A549 (cell line): Measurements from ENCODE around the gene FOXQ1. TPM values are rescaled to one million over a fixed set of nuclear protein-coding genes. Genes with fewer than 3 reads are reported as not detected.
A peak's percentile ranks its signal among the peaks of the same experiment; 100 is the strongest.

ENCODE experiments used
- ATAC-seq, 2 experiments: fragments of 200-7000 bp in 1 of 2; fragments of >200 bp in 1 of 2; cut with Nextera tagmentation in 1 of 2; cut with Tn5 transposase in 1 of 2; 3 replicates each; pipeline versions ENCODE4 v1.8.0 to v1.9.1; 2018 to 2020; ENCODE audit warnings: mild to moderate bottlenecking in 1 of 2, moderate library complexity in 1 of 2
- CTCF ChIA-PET: fragments of 300-600 bp; sonication (Branson Sonifier 250); formaldehyde crosslinking; extraction: SDS; loops from one replicate; lab custom pipeline; 2021; ENCODE audit warnings: antibody characterized with exemption, inconsistent platforms; lab: Yijun Ruan, JAX
- POLR2A ChIA-PET: fragments of 350-600 bp; formaldehyde crosslinking; extraction: SDS; loops from one replicate; lab custom pipeline; 2021; ENCODE audit warnings: antibody characterized with exemption, inconsistent platforms; lab: Yijun Ruan, JAX
- DNase-seq, 2 experiments: peaks; one replicate each; pipeline versions ENCODE4 v3.0.0 to v3.0.0-alpha.2; 2011 to 2016; ENCODE audit warnings: low read depth in 1 of 2, low spot score in 1 of 2
- FAIRE-seq: peaks from 2 replicates; lab custom pipeline; 2011; peaks lifted over from hg19 to GRCh38; lab: Jason Lieb, UNC
- H3K27ac ChIP-seq, 2 experiments: fragments of >200 bp; sonication (Bioruptor Twin); formaldehyde crosslinking; 3 replicates each; pipeline ENCODE4 v1.5.1; 2016 to 2017
- H3K4me1 ChIP-seq: fragments of >200 bp; sonication (Bioruptor Twin); formaldehyde crosslinking; 3 replicates; pipeline ENCODE4 v1.6.1; 2016
- H3K4me2 ChIP-seq: fragments of >200 bp; sonication (Bioruptor Twin); formaldehyde crosslinking; 3 replicates; pipeline ENCODE4 v1.6.1; 2016
- H3K4me3 ChIP-seq: fragments of >200 bp; sonication (Bioruptor Twin); formaldehyde crosslinking; 3 replicates; pipeline ENCODE4 v1.5.1; 2016
- H3K9me3 ChIP-seq: fragments of >200 bp; sonication (Bioruptor Twin); formaldehyde crosslinking; 3 replicates; pipeline ENCODE4 v1.6.1; 2016
- BHLHE40 ChIP-seq: IDR thresholded peaks from 2 replicates; pipeline ENCODE4 v1.6.1; 2012; ENCODE audit warnings: low read depth, low read length, inconsistent platforms
- CHD2 ChIP-seq: fragments of 150-350 bp; IDR thresholded peaks from 2 replicates; pipeline ENCODE4 v1.6.1; 2014; ENCODE audit warnings: low read length; ENCODE audit not compliant: partially characterized antibody
- EHMT2 ChIP-seq: fragments of 200-600 bp; sonication (generic); IDR thresholded peaks from 2 replicates; pipeline ENCODE4 v1.6.1; 2016; ENCODE audit warnings: antibody characterized with exemption, low read depth, mild to moderate bottlenecking, moderate library complexity
- EP300 ChIP-seq, 2 experiments: fragments of >200 bp; sonication (Bioruptor Twin); formaldehyde crosslinking; IDR thresholded peaks; 2 replicates in 1 of 2; 3 replicates in 1 of 2; pipeline ENCODE4 v1.6.1; 2016 to 2017
- HOXA7 ChIP-seq: fragments of 250-450 bp; sonication (Bioruptor Pico); IDR thresholded peaks from 2 replicates; pipeline ENCODE4 v1.5.0; 2020; ENCODE audit warnings: mild to moderate bottlenecking, moderate library complexity
- MYC ChIP-seq: IDR thresholded peaks from 2 replicates; pipeline ENCODE4 v1.6.1; 2012; ENCODE audit warnings: mild to moderate bottlenecking, inconsistent platforms, low read length, improper control_type of control experiment, borderline replicate concordance
- NFE2L2 ChIP-seq: fragments of 150-350 bp; conservative IDR thresholded peaks from 2 replicates; pipeline ENCODE4 v1.6.1; 2014; ENCODE audit warnings: low read length
- PHF8 ChIP-seq: fragments of 200-600 bp; sonication (generic); IDR thresholded peaks from 2 replicates; pipeline ENCODE4 v1.6.1; 2016; ENCODE audit warnings: low read depth, mild to moderate bottlenecking, antibody characterized with exemption, moderate library complexity, borderline replicate concordance
- POLR2AphosphoS2 ChIP-seq: conservative IDR thresholded peaks from 2 replicates; pipeline ENCODE4 v1.6.1; 2012; ENCODE audit warnings: low read length, improper control_type of control experiment, inconsistent platforms
- RAD21 ChIP-seq, 2 experiments: fragments of >200 bp in 1 of 2; sonication (Bioruptor Twin) in 1 of 2; formaldehyde crosslinking in 1 of 2; IDR thresholded peaks in 1 of 2; conservative IDR thresholded peaks in 1 of 2; 2 replicates in 1 of 2; 3 replicates in 1 of 2; pipeline ENCODE4 v1.6.1; 2012 to 2018; ENCODE audit warnings: inconsistent platforms in 1 of 2
- RCOR1 ChIP-seq: fragments of 150-350 bp; IDR thresholded peaks from 2 replicates; pipeline ENCODE4 v1.6.1; 2014; ENCODE audit warnings: antibody characterized with exemption, low read length, low read depth
- SMC3 ChIP-seq: fragments of >200 bp; sonication (Bioruptor Twin); formaldehyde crosslinking; IDR thresholded peaks from 3 replicates; pipeline ENCODE4 v1.6.1; 2018; ENCODE audit warnings: inconsistent platforms
- WGBS: methylation state at CpG from one replicate; pipeline ENCODE4 v1.1.6; 2017; ENCODE audit errors: missing lambda C conversion rate; 5-methylcytosine and 5-hydroxymethylcytosine counted together
- polyA plus RNA-seq, 4 experiments: library from polyadenylated mRNA; depleted of rRNA in 3 of 4; stranded (reverse); fragments of >200 nt; fragmentation: RNase III in 1 of 4; extraction: RNeasy Plus Mini Kit Qiagen cat#74134 plus additional on column Dnase treatment in 1 of 4; gene quantifications; 2 replicates in 3 of 4; 3 replicates in 1 of 4; pipeline ENCODE4 v1.2.3, GENCODE V29; 2011 to 2017
- TF ChIP-seq, protein P1 (sequence below): IDR thresholded peaks from 2 replicates; pipeline ENCODE4 v1.6.1; 2012
- TF ChIP-seq, protein P2 (sequence below): fragments of >200 bp; sonication (Bioruptor Twin); formaldehyde crosslinking; IDR thresholded peaks from 3 replicates; pipeline ENCODE4 v1.5.1; 2016
- TF ChIP-seq, protein P3 (sequence below): IDR thresholded peaks from 2 replicates; pipeline ENCODE4 v1.6.1; 2012; ENCODE audit warnings: low read depth, borderline replicate concordance

The FOXQ1 gene
- polyA plus RNA-seq, 2 of the 4 experiments (the other 2 are of a cell fraction), result 3.5 to 3.6 TPM

DNA sequence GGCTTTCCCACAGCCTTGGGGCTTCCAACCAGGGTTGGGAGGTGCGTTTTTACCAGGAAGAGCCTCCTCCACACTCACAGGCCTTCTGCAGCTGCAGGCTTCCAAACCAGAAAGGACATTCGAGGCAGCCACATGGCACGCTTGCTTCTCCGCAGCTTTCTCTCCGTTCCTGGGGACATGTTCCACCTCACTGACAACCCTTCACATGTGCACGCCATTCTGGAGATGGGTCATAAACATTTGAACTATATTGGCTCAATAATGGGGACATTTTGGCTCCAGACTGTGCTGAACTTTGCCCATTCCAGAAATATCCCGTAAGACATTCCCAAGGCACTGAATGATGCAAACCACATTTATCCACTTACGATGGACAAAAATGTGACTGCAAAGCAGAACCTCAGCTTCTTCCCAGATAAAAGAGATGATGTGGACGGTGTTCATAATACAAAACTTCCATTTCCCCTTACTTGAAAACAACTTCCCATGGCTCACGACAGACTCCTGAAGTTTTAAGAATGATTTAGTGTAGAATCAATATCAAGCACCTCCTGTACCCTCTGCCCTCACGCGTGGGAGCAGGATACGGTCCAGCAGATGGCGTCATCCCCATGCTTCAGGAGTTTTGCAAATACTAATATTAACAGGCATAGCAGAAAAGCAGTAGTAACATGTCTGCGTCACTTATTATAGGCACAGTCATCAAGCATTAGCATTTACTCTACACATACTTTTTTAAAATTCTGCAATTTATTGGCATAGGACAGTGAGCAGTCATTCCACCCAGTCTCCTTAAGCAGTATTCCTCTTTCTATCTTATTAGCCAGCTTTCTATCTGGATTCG is 52.1 kb downstream of the FOXQ1 start:
- peak in 1 of 2 experiments; percentile 61; a peak in 3 of 6 replicates for ATAC-seq
- Histone ChIP-seq H3K27ac (no peak overlapping the region), H3K9me3 (no peaks in the 10 kb centered on the region), H3K4me3 (no peak overlapping the region), H3K4me1 (peaks cover 6% of the 10 kb centered on the region; the same call in 1 of the 3 replicates), H3K4me2 (no peak overlapping the region)
- DNase-seq, result peak in 1 of 2 experiments; percentile 29
- TF ChIP-seq SMC3 (peak; percentile 22; the same call in 1 of the 3 replicates), CHD2 (no peak), MYC (no peak), BHLHE40 (no peak), EHMT2 (no peak), NFE2L2 (no peak), EP300 (IDR thresholded peaks at IDR 0.05) (no peak), RAD21 (conservative IDR thresholded peaks at IDR 0.05 in 1 of 2, IDR thresholded peaks at IDR 0.05 in 1 of 2) (peak in 1 of 2 experiments; percentile 49; a peak in 2 of 5 replicates), POLR2AphosphoS2 (no peak), RCOR1 (no peak), PHF8 (no peak), HOXA7 (no peak)
- TF ChIP-seq, protein P1, sequence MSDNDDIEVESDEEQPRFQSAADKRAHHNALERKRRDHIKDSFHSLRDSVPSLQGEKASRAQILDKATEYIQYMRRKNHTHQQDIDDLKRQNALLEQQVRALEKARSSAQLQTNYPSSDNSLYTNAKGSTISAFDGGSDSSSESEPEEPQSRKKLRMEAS, result no peak
- TF ChIP-seq, protein P2, sequence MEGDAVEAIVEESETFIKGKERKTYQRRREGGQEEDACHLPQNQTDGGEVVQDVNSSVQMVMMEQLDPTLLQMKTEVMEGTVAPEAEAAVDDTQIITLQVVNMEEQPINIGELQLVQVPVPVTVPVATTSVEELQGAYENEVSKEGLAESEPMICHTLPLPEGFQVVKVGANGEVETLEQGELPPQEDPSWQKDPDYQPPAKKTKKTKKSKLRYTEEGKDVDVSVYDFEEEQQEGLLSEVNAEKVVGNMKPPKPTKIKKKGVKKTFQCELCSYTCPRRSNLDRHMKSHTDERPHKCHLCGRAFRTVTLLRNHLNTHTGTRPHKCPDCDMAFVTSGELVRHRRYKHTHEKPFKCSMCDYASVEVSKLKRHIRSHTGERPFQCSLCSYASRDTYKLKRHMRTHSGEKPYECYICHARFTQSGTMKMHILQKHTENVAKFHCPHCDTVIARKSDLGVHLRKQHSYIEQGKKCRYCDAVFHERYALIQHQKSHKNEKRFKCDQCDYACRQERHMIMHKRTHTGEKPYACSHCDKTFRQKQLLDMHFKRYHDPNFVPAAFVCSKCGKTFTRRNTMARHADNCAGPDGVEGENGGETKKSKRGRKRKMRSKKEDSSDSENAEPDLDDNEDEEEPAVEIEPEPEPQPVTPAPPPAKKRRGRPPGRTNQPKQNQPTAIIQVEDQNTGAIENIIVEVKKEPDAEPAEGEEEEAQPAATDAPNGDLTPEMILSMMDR, result peak; percentile 30
- TF ChIP-seq, protein P3, sequence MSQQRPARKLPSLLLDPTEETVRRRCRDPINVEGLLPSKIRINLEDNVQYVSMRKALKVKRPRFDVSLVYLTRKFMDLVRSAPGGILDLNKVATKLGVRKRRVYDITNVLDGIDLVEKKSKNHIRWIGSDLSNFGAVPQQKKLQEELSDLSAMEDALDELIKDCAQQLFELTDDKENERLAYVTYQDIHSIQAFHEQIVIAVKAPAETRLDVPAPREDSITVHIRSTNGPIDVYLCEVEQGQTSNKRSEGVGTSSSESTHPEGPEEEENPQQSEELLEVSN, result no peak
- ChIA-PET CTCF (interaction anchor here (0.6 to 1.0 kb wide), 3 partner anchors 21 to 774 kb away, joined by 3 read pairs; no protein-coding TSS in a partner anchor), POLR2A (no interaction called here)
- WGBS, result 66% methylated on average over 16 of the region's 16 CpGs
- no peak for FAIRE-seq

Other genes with a start within 250 kb of the FOXQ1 start
- gene FOXF2, start 77.5 kb downstream of the FOXQ1 start, polyA plus RNA-seq (2011; rRNA removed), result 6.6 and 8.3 TPM in 2 replicates
- 12.3 to 12.4 TPM (median 12.3 TPM) in 3 replicates for gene FOXF2, start 77.5 kb downstream of the FOXQ1 start, polyA plus RNA-seq (2017; fragmentation: RNase III; extraction: RNeasy Plus Mini Kit Qiagen cat#74134 plus additional on column Dnase treatment)